ENCODE data around the gene ILDR2. TPM values are rescaled to one million over a fixed set of nuclear protein-coding genes. Genes with fewer than 3 reads are reported as not detected.

The ILDR2 gene
- total and polyA plus RNA-seq, 2 donors (not counting 3 experiments of a cell fraction or from before 2014, with no cell fraction given): not detected

DNA sequence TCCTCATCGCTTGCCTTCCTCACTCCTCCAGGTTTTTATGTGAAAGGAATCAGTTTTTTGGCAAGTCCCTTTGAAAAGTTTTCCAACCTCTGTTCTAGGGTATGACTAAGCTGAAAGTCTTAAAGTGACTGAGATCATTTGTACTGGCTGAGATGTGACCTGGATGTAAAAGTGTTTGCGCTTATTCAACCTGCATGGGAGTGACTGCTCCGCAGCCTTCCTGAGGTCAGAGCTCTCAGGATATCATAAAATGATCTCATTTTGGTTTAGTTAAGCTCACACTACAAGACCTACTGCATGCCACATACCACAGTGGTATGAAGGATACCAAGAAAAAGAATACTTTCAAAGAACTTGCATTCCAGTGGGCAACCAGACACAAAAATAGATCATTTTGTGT is 69.4 kb downstream of the ILDR2 start:
- intact Hi-C loops (cut with micrococcal nuclease) (no loop called here), dilution Hi-C loops (cut with MboI; ENCODE audit: extremely low pct_ligation_motif_present, low sequenced_read_pairs) (no loop called here)
- no peak for TF ChIP-seq EZH2 (IDR thresholded peaks at IDR 0.05; ENCODE audit: borderline replicate concordance, low read depth, low read length, severe bottlenecking)
- Histone ChIP-seq H3K27ac (ENCODE audit: insufficient read depth, low read depth, low read length) (no peak overlapping the region), H3K9ac (replicated peaks; ENCODE audit: extremely low read depth, insufficient read depth, low read length) (no peak overlapping the region), H3K9me1 (replicated peaks; ENCODE audit: control insufficient read depth, extremely low read depth, insufficient read depth, low read length) (no peaks in the 10 kb centered on the region), H3K4me1 (ENCODE audit: control insufficient read depth, extremely low read depth, insufficient read depth, low read length) (no peaks in the 10 kb centered on the region), H3K4me3 (replicated peaks in 1 of 3; ENCODE audit: insufficient read depth in 1 of 3, low read depth in 1 of 3, low read length in 3 of 3) (no peak overlapping the region), H3K79me2 (ENCODE audit: control insufficient read depth, insufficient read depth, low read length) (no peaks in the 10 kb centered on the region), H3K4me2 (ENCODE audit: insufficient read depth, low read length) (no peak overlapping the region), H2AFZ (ENCODE audit: low read depth, low read length) (no peak overlapping the region), H3K36me3 (ENCODE audit: control insufficient read depth in 2 of 2, extremely low read depth in 1 of 2, insufficient read depth in 2 of 2, low read length in 2 of 2) (no peaks in the 10 kb centered on the region), H3K27me3 (ENCODE audit: control insufficient read depth in 2 of 2, insufficient read depth in 2 of 2, low read length in 2 of 2) (no peaks in the 10 kb centered on the region), H4K20me1 (replicated peaks; ENCODE audit: control insufficient read depth, extremely low read depth, insufficient read depth, low read length) (no peaks in the 10 kb centered on the region), H3K9me3 (replicated peaks; ENCODE audit: control insufficient read depth, insufficient read depth, low read length) (no peaks in the 10 kb centered on the region)
- BruUV-seq (replicated peaks): no TSS peak
- ChIA-PET CTCF (interaction anchor here (1.0 to 13.5 kb wide), 3 partner anchors 42 to 628 kb away, joined by 3 to 509 read pairs (median 3); no protein-coding TSS in a partner anchor), POLR2A (no interaction called here)
- FAIRE-seq: no peak
- DNase-seq (ENCODE audit: low read depth, low spot score): peak; percentile 23

DNA sequence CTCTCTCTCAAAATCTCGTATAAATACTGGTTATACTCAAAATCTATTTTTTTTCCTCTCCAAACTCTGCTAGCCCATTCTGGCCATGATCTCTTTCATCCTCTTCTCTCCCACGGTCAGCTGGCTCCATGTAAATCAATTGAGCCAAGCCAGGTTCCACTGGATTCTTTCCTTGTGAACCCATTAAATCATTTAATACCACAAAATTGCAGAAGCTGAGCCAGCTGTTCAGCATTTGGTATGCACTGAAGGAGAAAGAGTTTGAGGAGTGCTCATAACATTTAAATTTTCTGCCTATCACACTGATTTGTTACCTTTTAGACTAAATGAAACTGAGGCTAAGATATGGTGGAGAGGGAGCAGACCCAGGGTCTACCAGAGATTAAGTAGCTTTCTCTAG is 70.2 kb downstream of the ILDR2 start:
- dilution Hi-C loops (cut with MboI; ENCODE audit: extremely low pct_ligation_motif_present, low sequenced_read_pairs) (no loop called here), intact Hi-C loops (cut with micrococcal nuclease) (no loop called here)
- no peaks in the 10 kb centered on the region for H3K79me2 ChIP-seq (ENCODE audit: control insufficient read depth, insufficient read depth, low read length)
- no peak overlapping the region for H3K27ac ChIP-seq (ENCODE audit: insufficient read depth, low read depth, low read length)
- H3K9me1 ChIP-seq (replicated peaks; ENCODE audit: control insufficient read depth, extremely low read depth, insufficient read depth, low read length): no peaks in the 10 kb centered on the region
- no TSS peak for BruUV-seq (replicated peaks)
- H3K9ac ChIP-seq (replicated peaks; ENCODE audit: extremely low read depth, insufficient read depth, low read length): no peak overlapping the region
- no peaks in the 10 kb centered on the region for H3K27me3 ChIP-seq (ENCODE audit: control insufficient read depth in 2 of 2, insufficient read depth in 2 of 2, low read length in 2 of 2)
- ChIA-PET POLR2A (no interaction called here), CTCF (interaction anchor here (13.5 kb wide), 1 partner anchor 155 kb away, joined by 509 read pairs; no protein-coding TSS in a partner anchor)
- H3K4me1 ChIP-seq (ENCODE audit: control insufficient read depth, extremely low read depth, insufficient read depth, low read length): no peaks in the 10 kb centered on the region
- H2AFZ ChIP-seq (ENCODE audit: low read depth, low read length): no peak overlapping the region
- no peak overlapping the region for H3K4me2 ChIP-seq (ENCODE audit: insufficient read depth, low read length)
- no peak overlapping the region for H3K4me3 ChIP-seq (replicated peaks in 1 of 3; ENCODE audit: insufficient read depth in 1 of 3, low read depth in 1 of 3, low read length in 3 of 3)
- TF ChIP-seq POLR2A (IDR thresholded peaks at IDR 0.05; ENCODE audit: low read depth, low read length) (no peak), POLR2AphosphoS5 (IDR thresholded peaks at IDR 0.05; ENCODE audit: insufficient read depth, low read depth, low read length) (no peak), MYC (IDR thresholded peaks at IDR 0.05; ENCODE audit: low read depth, low read length) (no peak), GATA2 (IDR thresholded peaks at IDR 0.05; ENCODE audit: insufficient read depth, insufficient read length, low read depth, low read length) (no peak)
- TF ChIP-seq, protein P1, sequence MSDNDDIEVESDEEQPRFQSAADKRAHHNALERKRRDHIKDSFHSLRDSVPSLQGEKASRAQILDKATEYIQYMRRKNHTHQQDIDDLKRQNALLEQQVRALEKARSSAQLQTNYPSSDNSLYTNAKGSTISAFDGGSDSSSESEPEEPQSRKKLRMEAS (IDR thresholded peaks at IDR 0.05; ENCODE audit: insufficient read depth, insufficient read length): no peak
- TF ChIP-seq, protein P2, sequence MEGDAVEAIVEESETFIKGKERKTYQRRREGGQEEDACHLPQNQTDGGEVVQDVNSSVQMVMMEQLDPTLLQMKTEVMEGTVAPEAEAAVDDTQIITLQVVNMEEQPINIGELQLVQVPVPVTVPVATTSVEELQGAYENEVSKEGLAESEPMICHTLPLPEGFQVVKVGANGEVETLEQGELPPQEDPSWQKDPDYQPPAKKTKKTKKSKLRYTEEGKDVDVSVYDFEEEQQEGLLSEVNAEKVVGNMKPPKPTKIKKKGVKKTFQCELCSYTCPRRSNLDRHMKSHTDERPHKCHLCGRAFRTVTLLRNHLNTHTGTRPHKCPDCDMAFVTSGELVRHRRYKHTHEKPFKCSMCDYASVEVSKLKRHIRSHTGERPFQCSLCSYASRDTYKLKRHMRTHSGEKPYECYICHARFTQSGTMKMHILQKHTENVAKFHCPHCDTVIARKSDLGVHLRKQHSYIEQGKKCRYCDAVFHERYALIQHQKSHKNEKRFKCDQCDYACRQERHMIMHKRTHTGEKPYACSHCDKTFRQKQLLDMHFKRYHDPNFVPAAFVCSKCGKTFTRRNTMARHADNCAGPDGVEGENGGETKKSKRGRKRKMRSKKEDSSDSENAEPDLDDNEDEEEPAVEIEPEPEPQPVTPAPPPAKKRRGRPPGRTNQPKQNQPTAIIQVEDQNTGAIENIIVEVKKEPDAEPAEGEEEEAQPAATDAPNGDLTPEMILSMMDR (IDR thresholded peaks at IDR 0.05; ENCODE audit: extremely low read depth in 1 of 2, insufficient read depth in 1 of 2, low read depth in 1 of 2, low read length in 2 of 2): no peak
- DNase-seq (ENCODE audit: low read depth, low spot score): no peak
- no peaks in the 10 kb centered on the region for H3K9me3 ChIP-seq (replicated peaks; ENCODE audit: control insufficient read depth, insufficient read depth, low read length)
- no peaks in the 10 kb centered on the region for H3K36me3 ChIP-seq (ENCODE audit: control insufficient read depth in 2 of 2, extremely low read depth in 1 of 2, insufficient read depth in 2 of 2, low read length in 2 of 2)
- no peaks in the 10 kb centered on the region for H4K20me1 ChIP-seq (replicated peaks; ENCODE audit: control insufficient read depth, extremely low read depth, insufficient read depth, low read length)
- no peak for FAIRE-seq
